ENCODE data around the gene ANKRD65.
"Not testable (repeated sequence)": the region's sequence is repeated elsewhere in the genome, so short reads cannot be mapped to it uniquely, and the experiment has no call there.

The ANKRD65 gene

DNA sequence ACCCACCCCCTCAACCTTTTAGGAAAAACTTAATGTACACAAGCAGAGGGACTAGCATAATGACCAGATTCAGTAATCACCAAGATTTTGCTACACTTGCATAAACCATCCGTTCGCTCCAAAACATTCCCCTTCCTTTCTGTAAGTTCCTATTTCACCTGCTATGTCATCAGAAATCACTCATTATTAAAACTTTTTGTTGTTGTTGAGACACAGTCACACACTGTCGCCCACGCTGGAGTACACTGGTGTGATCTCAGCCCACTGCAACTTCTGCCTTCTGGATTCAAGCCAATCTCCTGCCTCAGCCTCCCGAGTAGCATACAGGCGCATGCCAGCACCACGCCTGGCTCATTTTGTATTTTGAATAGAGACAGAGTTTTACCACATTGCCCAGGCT is 17.4 kb downstream of the ANKRD65 start:
- DNase-seq (ENCODE audit: insufficient read length, low spot score) (no peak), FAIRE-seq (no peak)
- no peak for TF ChIP-seq POLR2A (IDR thresholded peaks at IDR 0.05; ENCODE audit: low read depth, low read length)

DNA sequence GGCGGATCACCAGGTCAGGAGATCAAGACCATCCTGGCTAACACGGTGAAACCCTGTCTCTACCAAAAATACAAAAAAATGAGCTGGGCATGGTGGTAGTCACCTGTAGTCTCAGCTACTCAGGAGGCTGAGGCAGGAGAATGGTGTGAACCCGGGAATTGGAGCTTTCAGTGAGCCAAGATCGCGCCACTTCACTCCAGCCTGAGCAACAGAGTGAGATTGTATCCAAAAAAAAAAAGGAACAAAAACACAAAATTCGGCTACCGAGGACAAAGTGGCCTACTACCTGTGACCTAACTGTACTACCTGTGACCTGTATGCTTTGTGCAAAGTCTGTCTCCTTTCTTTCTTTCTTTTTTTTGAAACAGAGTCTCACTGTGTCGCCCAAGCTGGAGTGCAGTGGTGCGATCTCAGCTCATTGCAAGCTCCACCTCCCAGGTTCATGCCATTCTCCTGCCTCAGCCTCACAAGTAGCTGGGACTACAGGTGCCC is 18.1 kb downstream of the ANKRD65 start:
- not testable (repeated sequence) for FAIRE-seq; DNase-seq (ENCODE audit: insufficient read length, low spot score)

DNA sequence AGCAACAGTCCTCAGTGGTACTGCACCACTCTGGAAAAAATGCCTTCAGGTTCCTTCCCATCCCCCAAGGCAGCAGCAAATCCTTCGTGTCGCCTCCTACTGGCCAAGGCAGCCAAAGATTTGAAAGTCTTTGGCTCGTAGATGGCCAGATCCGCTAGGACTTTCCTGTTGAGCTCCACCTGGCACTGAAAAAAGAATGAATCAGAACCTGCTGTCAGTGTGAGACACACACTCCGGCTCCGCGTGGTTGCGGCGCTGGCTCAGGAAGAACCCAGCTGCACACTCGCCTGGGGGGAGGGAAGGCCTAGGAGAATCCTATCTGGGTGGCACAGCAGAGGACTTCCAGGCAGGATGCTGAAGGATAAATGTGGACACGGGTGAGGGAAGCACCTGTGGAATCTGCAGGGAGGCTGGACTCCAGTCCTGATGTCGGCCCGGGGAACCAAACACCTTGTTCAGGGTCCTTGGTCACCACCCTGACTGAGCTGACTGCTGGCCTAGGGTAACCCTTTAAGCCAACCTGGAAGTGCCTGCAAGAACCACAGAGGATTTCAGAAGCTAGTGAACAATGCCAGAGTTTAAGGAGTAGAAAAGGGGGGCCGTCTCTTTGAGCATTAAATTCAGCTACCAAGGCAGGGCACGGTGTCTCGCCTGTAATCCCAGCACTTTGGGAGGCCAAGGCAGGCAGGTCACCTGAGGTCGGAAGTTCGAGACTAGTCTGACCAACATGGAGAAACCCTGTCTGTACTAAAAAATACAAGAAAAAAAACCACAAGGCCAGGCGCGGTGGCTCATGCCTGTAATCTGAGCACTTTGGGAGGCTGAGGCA is 18.8 kb downstream of the ANKRD65 start:
- FAIRE-seq (no peak), DNase-seq (ENCODE audit: insufficient read length, low spot score) (no peak)
- TF ChIP-seq POLR2A (IDR thresholded peaks at IDR 0.05; ENCODE audit: low read depth, low read length), result no peak

DNA sequence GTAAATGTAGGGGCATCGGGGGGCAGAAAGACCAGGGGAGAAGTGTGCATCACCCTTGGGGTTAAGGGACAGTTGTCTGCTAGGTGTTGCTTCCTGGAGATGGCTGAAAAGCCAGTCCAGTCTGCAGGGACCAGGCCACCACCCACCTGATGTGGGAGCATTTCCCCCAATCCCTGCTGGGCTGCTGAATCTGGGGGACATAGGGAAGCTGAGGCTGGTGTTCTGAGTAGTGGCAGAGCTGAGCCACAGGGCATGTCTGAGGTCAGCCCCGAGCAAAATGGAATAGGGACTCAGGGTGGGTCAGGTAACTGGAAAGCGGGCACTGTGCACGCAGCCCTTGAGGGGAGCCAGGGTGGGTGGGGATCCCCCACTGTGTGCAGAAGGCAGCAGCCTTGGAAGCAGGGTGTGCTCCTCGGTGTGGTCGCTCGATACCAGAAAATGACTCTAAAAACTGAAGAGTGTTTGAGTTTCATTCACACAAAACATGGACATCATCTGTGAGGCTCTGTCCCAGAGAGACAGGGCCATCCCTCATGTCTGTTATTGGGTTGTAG is 19.5 kb downstream of the ANKRD65 start:
- DNase-seq (ENCODE audit: insufficient read length, low spot score) (no peak), FAIRE-seq (no peak)
- TF ChIP-seq POLR2A (IDR thresholded peaks at IDR 0.05; ENCODE audit: low read depth, low read length), result no peak

DNA sequence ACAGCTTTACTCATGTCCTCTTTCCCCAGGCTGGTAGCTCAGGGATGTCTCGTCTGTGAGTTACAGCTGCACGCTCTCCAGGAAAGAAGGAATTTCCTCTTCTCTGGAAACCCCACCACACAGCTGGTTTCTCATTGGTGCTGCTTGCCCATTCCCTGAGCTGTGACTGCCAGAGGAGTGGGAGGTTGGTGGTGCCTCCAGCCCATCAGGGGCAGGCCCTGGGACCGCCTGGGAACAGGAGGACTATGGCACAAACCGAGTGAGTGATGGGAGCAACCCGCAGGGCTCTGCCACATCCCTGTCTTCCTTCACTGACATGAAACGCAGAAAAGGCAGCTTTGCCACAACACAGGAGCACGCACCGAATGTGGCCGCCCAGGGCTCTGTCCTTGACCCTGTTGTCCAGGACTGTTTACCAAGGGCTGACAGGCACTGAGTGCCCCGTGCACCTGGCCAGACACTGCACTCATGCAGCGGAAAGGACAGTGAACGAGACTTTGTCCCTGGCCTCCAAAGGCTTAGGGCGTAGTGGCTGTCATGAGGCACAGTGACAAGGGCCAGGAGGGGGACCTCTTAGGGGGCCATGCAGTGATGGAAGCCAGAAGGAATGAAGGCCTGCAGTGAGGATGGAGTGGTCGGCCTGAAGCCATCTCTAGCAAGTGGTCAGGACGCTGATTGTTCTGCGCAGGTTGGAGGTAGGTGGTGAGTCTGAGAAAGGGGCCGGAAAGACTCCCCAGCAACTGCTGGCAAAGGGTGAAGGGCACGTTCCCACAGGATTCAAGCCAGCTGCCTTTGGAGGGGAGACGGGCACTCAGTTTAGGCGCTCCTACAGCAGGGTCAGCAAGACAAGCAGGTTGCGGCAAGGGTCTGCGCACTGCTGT is 20.3 kb downstream of the ANKRD65 start:
- DNase-seq (ENCODE audit: insufficient read length, low spot score) (no peak), FAIRE-seq (no peak)
- 0 out of 2 replicates have a peak, but pooled peaks have one; percentile 17 for TF ChIP-seq POLR2A (IDR thresholded peaks at IDR 0.05; ENCODE audit: low read depth, low read length)

DNA sequence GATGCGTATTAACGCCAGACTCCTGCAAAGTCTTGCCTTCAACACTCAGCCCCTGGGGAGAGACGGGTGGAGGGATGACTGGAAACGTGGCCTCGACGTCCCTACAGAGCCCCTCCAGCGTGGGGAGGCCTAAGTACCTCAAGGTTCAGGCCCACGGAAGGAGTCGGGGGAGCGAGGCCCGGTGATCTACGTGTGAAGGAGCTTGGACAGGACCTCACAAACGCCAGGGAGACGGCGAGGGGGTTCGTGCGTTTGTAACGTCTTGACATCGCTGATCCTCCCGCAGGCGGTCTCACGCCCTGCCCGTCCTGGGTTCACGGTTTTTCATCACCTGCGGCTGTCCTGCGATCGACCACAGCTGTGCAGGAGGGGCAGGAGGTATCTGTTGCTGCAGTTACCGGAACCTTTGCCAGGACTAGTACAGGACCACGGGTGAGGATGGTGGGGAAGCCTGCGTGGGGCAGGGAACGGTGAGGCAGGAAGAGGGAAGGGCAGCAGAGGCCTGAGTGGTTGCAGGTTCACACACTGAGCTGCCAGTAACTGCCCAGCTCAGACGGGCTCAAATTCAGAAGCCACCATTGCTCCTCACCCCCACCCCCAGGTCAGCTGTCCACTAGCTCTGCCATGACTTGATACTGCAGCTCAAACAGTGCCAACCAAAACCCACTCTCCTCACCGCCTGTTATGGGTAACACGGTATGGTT is 21.1 kb downstream of the ANKRD65 start:
- FAIRE-seq (no peak), DNase-seq (ENCODE audit: insufficient read length, low spot score) (no peak)
- no peak for TF ChIP-seq POLR2A (IDR thresholded peaks at IDR 0.05; ENCODE audit: low read depth, low read length)

DNA sequence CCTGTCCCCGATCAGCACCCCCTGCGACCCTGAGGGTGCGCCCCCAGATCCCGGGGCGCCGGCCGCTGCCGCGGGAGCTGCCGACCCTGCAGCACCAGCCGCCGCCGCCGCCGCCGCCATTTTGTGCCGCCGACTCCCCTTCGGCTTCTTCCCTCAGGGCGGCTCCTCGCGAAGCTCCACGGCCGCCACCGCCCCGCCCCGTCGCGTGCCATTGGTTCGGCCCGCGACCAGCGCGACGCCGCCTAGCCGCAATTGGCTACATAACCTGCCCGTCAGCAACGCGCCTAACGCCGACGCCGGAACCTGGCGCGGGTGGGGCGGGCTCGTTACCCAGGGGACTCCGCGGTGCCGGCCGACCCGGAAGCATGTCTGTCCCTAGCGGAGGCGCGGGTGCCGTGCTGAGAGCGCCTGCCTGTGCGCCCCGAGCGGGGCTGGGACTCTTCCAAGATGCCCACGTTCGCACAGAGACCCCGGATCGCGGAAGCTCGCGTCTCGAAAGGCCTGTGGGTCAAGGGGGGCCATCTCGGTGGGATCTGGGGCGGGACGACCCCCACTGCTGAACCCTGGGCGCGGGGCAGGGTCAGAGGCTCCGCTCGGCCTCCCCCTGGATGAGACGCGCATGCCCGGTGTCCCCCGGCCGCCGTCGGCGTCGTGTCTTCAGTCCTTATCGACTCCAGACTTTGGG is 21.7 kb downstream of the ANKRD65 start, which contains the start of gene CCNL2:
Gene CCNL2 (minus strand): TSS at position 149 of the 685 bp plus-strand sequence. CDS start 29 bp downstream, at position 120.
- FAIRE-seq, result no peak
- peak; percentile 87 for DNase-seq (ENCODE audit: insufficient read length, low spot score)
- TF ChIP-seq POLR2A (IDR thresholded peaks at IDR 0.05; ENCODE audit: low read depth, low read length), result peak; percentile 54; the same call in 1 of the 2 replicates

DNA sequence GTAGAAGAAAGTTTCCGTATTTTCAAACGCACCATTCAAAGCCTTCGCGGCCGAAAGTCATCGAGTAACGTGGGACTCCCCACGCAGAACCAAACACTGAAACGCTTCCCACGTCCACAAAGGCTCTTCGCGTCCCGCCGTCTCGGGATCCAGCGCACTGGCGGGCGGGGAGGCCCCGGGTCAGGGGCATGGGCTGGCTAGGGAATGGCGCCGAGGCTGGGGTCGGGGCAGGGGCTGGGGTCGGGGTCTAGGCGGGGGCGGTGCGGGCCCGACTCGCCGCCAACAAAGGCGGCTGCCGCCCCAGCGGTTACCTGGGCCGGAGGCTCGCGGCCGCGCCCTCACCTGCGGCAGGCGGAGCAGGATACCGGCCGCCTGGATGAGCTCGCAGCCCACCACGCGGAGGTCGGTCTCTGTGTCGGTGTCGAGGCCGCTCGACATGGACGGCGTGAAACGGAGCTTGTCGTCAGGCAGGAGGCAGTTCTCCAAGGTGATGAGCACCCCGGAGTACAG is 22.3 kb downstream of the ANKRD65 start:
- TF ChIP-seq POLR2A (IDR thresholded peaks at IDR 0.05; ENCODE audit: low read depth, low read length), result no peak
- FAIRE-seq, result no peak
- no peak for DNase-seq (ENCODE audit: insufficient read length, low spot score)

DNA sequence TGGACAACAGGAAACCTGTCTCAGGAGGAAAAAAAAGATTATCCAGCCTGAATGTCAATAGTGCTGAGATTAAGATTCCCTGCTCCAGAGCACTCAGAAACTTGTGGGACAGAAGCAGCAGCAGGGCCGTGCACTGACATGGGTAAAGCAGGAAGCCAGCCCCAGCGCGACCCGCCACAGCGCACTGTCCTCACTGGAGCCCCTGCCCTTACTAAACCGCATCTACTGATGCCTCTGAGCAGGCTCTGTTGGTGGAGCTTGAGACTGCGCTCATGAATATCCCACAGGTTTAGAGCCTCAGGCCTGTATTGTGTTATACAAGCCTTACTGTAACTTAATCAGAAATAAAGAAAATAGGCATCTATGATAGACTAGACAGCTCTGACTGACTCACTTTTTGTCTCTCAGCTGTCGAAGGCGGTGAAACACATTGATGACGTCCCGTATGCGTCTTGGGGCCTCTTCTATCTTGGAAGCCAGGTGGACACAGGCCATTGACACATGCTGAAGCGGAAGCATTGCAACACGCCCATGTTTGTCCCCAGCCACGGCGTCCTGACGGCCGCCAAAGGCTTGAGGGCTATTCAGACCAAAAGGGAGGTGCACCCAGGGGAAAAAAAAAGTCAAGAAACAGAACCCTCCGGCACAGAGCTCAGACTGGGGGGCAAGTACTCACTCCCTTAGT is 23.1 kb downstream of the ANKRD65 start:
- no peak for TF ChIP-seq POLR2A (IDR thresholded peaks at IDR 0.05; ENCODE audit: low read depth, low read length)
- FAIRE-seq (no peak), DNase-seq (ENCODE audit: insufficient read length, low spot score) (no peak)

DNA sequence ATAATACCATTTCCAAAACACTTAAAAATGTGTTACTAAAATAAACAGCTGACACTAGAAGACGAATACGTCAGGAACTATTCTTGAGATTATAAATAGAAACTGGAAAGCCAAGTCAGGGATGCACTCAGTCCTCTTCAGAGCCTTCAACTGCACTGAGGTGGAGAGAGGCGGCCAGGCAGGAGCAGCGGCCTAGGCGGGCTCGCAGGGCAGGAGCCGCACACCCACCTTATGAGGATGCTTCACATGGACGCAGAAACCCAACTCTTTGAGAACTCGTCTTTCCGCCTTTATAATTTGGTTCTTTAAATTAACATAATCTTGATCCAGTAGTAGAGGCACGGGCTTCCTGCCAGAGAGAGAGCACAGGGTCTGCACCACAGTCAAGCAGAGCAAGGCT is 25.9 kb downstream of the ANKRD65 start:
- FAIRE-seq, result no peak
- TF ChIP-seq POLR2A (IDR thresholded peaks at IDR 0.05; ENCODE audit: low read depth, low read length), result no peak
- DNase-seq (ENCODE audit: insufficient read length, low spot score), result no peak

DNA sequence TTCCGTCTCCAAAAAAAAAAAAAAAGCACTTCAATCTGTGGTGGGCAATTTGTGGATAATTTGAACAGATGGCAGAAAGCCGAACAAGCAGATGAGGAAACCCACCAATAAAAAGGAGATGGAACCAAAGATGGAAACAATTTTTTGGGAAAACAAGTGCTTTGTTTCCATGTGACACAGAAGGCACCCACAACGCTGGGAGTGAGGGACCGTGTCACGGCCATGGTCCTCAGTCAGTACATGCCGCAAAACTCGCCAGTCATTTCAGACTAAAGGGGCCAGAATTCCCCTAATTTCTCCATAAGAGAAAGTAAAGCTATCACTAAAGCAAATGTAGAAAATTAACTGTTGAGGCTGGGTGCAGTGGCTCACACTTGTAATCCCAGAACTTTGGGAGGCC is 27.0 kb downstream of the ANKRD65 start:
- FAIRE-seq (no peak), DNase-seq (ENCODE audit: insufficient read length, low spot score) (no peak)
- no peak for TF ChIP-seq POLR2A (IDR thresholded peaks at IDR 0.05; ENCODE audit: low read depth, low read length)

DNA sequence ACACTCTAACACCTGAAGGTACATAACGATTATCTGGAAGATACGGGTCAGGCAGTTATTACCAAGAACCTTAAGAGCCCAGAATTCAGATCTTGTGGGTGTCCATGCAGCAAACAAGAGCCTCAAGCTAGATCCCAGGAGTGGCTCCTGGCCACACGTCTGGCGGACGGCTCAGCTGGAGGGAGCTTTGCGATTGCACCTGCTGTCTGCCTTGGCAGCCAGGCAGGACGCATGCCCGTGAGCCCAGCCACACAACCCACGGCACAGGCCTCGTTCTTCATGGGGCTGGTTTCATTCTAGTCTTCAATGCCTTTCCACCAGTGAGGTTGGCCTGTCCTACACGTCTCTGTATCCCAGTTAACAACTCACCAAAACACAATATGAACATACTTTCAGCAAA is 27.6 kb downstream of the ANKRD65 start:
- DNase-seq (ENCODE audit: insufficient read length, low spot score) (no peak), FAIRE-seq (no peak)
- no peak for TF ChIP-seq POLR2A (IDR thresholded peaks at IDR 0.05; ENCODE audit: low read depth, low read length)

Data from H54 (cell line).